Measurements from ENCODE around the gene ZNF205. TPM values are rescaled to one million over a fixed set of nuclear protein-coding genes. Genes with fewer than 3 reads are reported as not detected.

The ZNF205 gene
- total RNA-seq, 1 donor from 2014 or later = 15.2 TPM

Other genes with a start within 250 kb of the ZNF205 start
- gene FLYWCH2, start 229.4 kb upstream of the ZNF205 start, total RNA-seq = 39.4 and 39.9 TPM in 2 replicates
- gene FLYWCH1, start 200.7 kb upstream of the ZNF205 start, total RNA-seq = 35.3 and 42.9 TPM in 2 replicates
- gene KREMEN2, start 148.3 kb upstream of the ZNF205 start, total RNA-seq = 0.50 and 1.9 TPM in 2 replicates
- gene PAQR4, start 143.2 kb upstream of the ZNF205 start, total RNA-seq = 2.3 and 17.5 TPM in 2 replicates
- 0.55 and 4.5 TPM in 2 replicates for gene PKMYT1, start 132.1 kb upstream of the ZNF205 start, total RNA-seq
- gene CLDN9, start 99.7 kb upstream of the ZNF205 start, total RNA-seq = 0.20 and 0.35 TPM in 2 replicates
- 0.70 and 26.6 TPM in 2 replicates for gene CLDN6, start 94.4 kb upstream of the ZNF205 start, total RNA-seq
- gene TNFRSF12A, start 92.2 kb upstream of the ZNF205 start, total RNA-seq = 196 and 480 TPM in 2 replicates
- 8.5 and 13.0 TPM in 2 replicates for gene HCFC1R1, start 88.6 kb upstream of the ZNF205 start, total RNA-seq
- gene THOC6, start 88.6 kb upstream of the ZNF205 start, total RNA-seq = 13.5 and 13.7 TPM in 2 replicates
- gene BICDL2, start 75.6 kb upstream of the ZNF205 start, total RNA-seq = 0.30 and 8.3 TPM in 2 replicates
- under 0.01 and 0.10 TPM in 2 replicates for gene MMP25, start 66.0 kb upstream of the ZNF205 start, total RNA-seq
- 261 and 520 TPM in 2 replicates for gene IL32, start 46.9 kb upstream of the ZNF205 start, total RNA-seq
- not detected in 2 replicates for gene ZSCAN10, start 13.3 kb upstream of the ZNF205 start, total RNA-seq
- 6.1 and 19.3 TPM in 2 replicates for gene ZNF213, start 22.4 kb downstream of the ZNF205 start, total RNA-seq
- gene OR1F1, start 75.6 kb downstream of the ZNF205 start, total RNA-seq = not detected in 2 replicates
- 13.4 and 13.7 TPM in 2 replicates for gene ZNF200, start 122.6 kb downstream of the ZNF205 start, total RNA-seq
- 0.10 TPM in 1 of 2 replicates, not detected in the other for gene MEFV, start 144.0 kb downstream of the ZNF205 start, total RNA-seq
- gene ZNF263, start 170.9 kb downstream of the ZNF205 start, total RNA-seq = 52.7 and 59.0 TPM in 2 replicates
- gene TIGD7, start 192.8 kb downstream of the ZNF205 start, total RNA-seq = 3.1 and 4.9 TPM in 2 replicates
- gene ZNF75A, start 192.9 kb downstream of the ZNF205 start, total RNA-seq = 8.5 and 28.2 TPM in 2 replicates
- gene OR2C1, start 243.3 kb downstream of the ZNF205 start, total RNA-seq = 0.15 TPM in 1 of 2 replicates, not detected in the other